ENCODE data around the gene ZC3H7B.

Gene ZC3H7B

DNA sequence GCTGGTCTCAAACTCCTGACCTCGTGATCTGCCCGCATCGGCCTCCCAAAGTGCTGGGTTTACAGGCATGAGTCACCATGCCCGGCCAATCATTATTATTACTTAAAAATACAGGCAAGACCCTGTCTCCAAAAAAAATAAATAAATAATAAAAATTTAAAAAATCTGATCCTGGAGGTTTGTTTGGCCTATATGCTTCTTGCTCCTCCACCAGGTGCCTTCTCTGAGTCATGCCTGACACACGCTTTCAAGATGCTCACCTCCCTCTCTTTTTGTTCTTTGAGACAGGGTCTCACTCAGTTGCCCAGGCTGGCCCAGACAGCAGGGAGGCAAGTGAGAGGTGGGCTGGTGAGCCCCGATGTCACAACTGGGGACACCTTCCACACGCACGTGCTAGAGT, 13.5 kb downstream of the ZC3H7B start:
- no peak for TF ChIP-seq NFIC (IDR thresholded peaks at IDR 0.05)
- no peak for TF ChIP-seq TAF1 (IDR thresholded peaks at IDR 0.05; ENCODE audit: low read depth)
- TF ChIP-seq RAD21 (IDR thresholded peaks at IDR 0.05; ENCODE audit: low read depth): no peak
- TF ChIP-seq TCF12 (IDR thresholded peaks at IDR 0.05; ENCODE audit: low read depth): no peak
- TF ChIP-seq EP300 (IDR thresholded peaks at IDR 0.05; ENCODE audit: borderline replicate concordance): no peak
- TF ChIP-seq, protein P1, sequence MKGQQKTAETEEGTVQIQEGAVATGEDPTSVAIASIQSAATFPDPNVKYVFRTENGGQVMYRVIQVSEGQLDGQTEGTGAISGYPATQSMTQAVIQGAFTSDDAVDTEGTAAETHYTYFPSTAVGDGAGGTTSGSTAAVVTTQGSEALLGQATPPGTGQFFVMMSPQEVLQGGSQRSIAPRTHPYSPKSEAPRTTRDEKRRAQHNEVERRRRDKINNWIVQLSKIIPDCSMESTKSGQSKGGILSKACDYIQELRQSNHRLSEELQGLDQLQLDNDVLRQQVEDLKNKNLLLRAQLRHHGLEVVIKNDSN (IDR thresholded peaks at IDR 0.05): no peak
- TF ChIP-seq EGR1 (IDR thresholded peaks at IDR 0.05): no peak
- TF ChIP-seq, protein P2, sequence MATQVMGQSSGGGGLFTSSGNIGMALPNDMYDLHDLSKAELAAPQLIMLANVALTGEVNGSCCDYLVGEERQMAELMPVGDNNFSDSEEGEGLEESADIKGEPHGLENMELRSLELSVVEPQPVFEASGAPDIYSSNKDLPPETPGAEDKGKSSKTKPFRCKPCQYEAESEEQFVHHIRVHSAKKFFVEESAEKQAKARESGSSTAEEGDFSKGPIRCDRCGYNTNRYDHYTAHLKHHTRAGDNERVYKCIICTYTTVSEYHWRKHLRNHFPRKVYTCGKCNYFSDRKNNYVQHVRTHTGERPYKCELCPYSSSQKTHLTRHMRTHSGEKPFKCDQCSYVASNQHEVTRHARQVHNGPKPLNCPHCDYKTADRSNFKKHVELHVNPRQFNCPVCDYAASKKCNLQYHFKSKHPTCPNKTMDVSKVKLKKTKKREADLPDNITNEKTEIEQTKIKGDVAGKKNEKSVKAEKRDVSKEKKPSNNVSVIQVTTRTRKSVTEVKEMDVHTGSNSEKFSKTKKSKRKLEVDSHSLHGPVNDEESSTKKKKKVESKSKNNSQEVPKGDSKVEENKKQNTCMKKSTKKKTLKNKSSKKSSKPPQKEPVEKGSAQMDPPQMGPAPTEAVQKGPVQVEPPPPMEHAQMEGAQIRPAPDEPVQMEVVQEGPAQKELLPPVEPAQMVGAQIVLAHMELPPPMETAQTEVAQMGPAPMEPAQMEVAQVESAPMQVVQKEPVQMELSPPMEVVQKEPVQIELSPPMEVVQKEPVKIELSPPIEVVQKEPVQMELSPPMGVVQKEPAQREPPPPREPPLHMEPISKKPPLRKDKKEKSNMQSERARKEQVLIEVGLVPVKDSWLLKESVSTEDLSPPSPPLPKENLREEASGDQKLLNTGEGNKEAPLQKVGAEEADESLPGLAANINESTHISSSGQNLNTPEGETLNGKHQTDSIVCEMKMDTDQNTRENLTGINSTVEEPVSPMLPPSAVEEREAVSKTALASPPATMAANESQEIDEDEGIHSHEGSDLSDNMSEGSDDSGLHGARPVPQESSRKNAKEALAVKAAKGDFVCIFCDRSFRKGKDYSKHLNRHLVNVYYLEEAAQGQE (IDR thresholded peaks at IDR 0.05; ENCODE audit: low read depth): no peak
- TF ChIP-seq FOXM1 (IDR thresholded peaks at IDR 0.05; ENCODE audit: borderline replicate concordance, low read depth): no peak
- TF ChIP-seq CEBPB (IDR thresholded peaks at IDR 0.05): no peak
- no peak for TF ChIP-seq CREB1 (IDR thresholded peaks at IDR 0.05; ENCODE audit: low read depth)
- no peak for TF ChIP-seq YY1 (IDR thresholded peaks at IDR 0.05; ENCODE audit: low read depth)
- TF ChIP-seq ZBTB7A (IDR thresholded peaks at IDR 0.05; ENCODE audit: low read depth): no peak
- TF ChIP-seq, protein P3, sequence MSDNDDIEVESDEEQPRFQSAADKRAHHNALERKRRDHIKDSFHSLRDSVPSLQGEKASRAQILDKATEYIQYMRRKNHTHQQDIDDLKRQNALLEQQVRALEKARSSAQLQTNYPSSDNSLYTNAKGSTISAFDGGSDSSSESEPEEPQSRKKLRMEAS (IDR thresholded peaks at IDR 0.05): no peak
- TF ChIP-seq TEAD4 (IDR thresholded peaks at IDR 0.05): no peak

DNA sequence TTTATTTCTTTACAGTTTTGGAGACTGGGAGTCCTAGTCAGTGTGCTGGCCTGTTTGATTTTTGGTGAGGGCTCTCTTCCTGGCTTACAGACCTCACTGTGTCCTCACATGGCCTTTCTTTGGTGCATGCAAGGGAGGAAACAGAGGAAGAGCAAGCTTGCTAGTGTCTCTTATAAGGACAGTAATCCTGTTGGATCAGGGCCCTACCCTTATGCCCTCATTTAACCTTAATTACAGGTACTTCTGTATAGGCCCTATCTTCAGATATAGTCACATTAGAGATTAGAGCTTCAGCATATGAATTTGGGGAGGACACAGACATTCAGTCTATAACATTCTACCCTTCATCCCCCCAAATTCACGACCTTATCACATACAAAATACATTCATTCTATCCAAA, 14.3 kb downstream of the ZC3H7B start:
- TF ChIP-seq CREB1 (IDR thresholded peaks at IDR 0.05; ENCODE audit: low read depth) (no peak), YY1 (IDR thresholded peaks at IDR 0.05; ENCODE audit: low read depth) (no peak), FOXM1 (IDR thresholded peaks at IDR 0.05; ENCODE audit: borderline replicate concordance, low read depth) (no peak), TEAD4 (IDR thresholded peaks at IDR 0.05) (no peak), EP300 (IDR thresholded peaks at IDR 0.05; ENCODE audit: borderline replicate concordance) (no peak), EGR1 (IDR thresholded peaks at IDR 0.05) (no peak), TAF1 (IDR thresholded peaks at IDR 0.05; ENCODE audit: low read depth) (no peak), CEBPB (IDR thresholded peaks at IDR 0.05) (no peak), TCF12 (IDR thresholded peaks at IDR 0.05; ENCODE audit: low read depth) (no peak), NFIC (IDR thresholded peaks at IDR 0.05) (no peak)
- TF ChIP-seq, protein P1 (IDR thresholded peaks at IDR 0.05): no peak
- TF ChIP-seq, protein P3 (IDR thresholded peaks at IDR 0.05): no peak
- TF ChIP-seq, protein P2 (IDR thresholded peaks at IDR 0.05; ENCODE audit: low read depth): no peak

DNA sequence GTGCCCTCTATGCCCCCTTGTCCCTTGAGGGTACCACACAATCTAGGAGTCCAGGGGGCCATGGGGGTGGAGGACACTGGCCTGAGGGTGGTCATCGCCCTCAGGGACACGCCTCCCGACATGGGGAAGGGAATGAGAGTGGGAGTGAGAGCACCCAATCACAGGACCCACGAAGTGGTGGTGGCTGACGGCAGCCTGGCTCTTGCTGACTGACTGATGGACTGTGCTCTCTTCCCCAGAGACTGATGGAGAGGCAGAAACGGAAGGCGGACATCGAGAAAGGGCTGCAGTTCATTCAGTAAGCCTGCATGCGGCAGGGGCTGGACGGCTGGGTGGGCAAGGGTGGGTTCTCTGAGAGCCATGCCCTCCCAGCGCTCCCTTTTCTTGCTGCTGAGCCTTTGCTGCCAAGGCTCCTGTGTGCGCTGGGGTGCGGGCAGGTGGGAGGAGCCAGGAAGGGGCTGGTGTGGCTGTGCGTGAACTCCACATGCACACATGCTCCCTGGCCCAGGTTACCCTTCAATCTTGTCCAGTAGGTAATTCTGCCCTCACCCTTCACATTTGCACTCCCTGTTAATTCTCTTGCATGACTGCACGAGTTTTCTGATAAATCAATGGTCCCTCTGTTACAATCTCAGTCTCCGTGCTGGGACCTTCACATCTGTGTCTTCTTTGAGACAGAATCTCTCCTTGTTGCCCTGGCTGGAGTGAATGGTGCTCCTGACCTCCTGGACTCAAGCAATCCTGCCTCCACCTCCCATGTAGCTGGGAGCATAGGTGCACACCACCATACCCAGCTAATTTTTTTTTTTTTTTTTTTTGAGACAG, 19.3 kb downstream of the ZC3H7B start:
- TF ChIP-seq YY1 (IDR thresholded peaks at IDR 0.05; ENCODE audit: low read depth) (no peak), EGR1 (IDR thresholded peaks at IDR 0.05) (no peak), TCF12 (IDR thresholded peaks at IDR 0.05; ENCODE audit: low read depth) (no peak), ZBTB7A (IDR thresholded peaks at IDR 0.05; ENCODE audit: low read depth) (no peak), NFIC (IDR thresholded peaks at IDR 0.05) (no peak), EP300 (IDR thresholded peaks at IDR 0.05; ENCODE audit: borderline replicate concordance) (no peak), TEAD4 (IDR thresholded peaks at IDR 0.05) (no peak), CREB1 (IDR thresholded peaks at IDR 0.05; ENCODE audit: low read depth) (no peak), TAF1 (IDR thresholded peaks at IDR 0.05; ENCODE audit: low read depth) (no peak), RAD21 (IDR thresholded peaks at IDR 0.05; ENCODE audit: low read depth) (no peak), CEBPB (IDR thresholded peaks at IDR 0.05) (no peak), FOXM1 (IDR thresholded peaks at IDR 0.05; ENCODE audit: borderline replicate concordance, low read depth) (no peak)
- TF ChIP-seq, protein P1 (IDR thresholded peaks at IDR 0.05): no peak
- TF ChIP-seq, protein P3 (IDR thresholded peaks at IDR 0.05): no peak
- TF ChIP-seq, protein P2 (IDR thresholded peaks at IDR 0.05; ENCODE audit: low read depth): no peak
